ENCODE data around the gene KIAA1217.

Gene KIAA1217, protein sequence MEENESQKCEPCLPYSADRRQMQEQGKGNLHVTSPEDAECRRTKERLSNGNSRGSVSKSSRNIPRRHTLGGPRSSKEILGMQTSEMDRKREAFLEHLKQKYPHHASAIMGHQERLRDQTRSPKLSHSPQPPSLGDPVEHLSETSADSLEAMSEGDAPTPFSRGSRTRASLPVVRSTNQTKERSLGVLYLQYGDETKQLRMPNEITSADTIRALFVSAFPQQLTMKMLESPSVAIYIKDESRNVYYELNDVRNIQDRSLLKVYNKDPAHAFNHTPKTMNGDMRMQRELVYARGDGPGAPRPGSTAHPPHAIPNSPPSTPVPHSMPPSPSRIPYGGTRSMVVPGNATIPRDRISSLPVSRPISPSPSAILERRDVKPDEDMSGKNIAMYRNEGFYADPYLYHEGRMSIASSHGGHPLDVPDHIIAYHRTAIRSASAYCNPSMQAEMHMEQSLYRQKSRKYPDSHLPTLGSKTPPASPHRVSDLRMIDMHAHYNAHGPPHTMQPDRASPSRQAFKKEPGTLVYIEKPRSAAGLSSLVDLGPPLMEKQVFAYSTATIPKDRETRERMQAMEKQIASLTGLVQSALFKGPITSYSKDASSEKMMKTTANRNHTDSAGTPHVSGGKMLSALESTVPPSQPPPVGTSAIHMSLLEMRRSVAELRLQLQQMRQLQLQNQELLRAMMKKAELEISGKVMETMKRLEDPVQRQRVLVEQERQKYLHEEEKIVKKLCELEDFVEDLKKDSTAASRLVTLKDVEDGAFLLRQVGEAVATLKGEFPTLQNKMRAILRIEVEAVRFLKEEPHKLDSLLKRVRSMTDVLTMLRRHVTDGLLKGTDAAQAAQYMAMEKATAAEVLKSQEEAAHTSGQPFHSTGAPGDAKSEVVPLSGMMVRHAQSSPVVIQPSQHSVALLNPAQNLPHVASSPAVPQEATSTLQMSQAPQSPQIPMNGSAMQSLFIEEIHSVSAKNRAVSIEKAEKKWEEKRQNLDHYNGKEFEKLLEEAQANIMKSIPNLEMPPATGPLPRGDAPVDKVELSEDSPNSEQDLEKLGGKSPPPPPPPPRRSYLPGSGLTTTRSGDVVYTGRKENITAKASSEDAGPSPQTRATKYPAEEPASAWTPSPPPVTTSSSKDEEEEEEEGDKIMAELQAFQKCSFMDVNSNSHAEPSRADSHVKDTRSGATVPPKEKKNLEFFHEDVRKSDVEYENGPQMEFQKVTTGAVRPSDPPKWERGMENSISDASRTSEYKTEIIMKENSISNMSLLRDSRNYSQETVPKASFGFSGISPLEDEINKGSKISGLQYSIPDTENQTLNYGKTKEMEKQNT (N-terminal part only)

DNA sequence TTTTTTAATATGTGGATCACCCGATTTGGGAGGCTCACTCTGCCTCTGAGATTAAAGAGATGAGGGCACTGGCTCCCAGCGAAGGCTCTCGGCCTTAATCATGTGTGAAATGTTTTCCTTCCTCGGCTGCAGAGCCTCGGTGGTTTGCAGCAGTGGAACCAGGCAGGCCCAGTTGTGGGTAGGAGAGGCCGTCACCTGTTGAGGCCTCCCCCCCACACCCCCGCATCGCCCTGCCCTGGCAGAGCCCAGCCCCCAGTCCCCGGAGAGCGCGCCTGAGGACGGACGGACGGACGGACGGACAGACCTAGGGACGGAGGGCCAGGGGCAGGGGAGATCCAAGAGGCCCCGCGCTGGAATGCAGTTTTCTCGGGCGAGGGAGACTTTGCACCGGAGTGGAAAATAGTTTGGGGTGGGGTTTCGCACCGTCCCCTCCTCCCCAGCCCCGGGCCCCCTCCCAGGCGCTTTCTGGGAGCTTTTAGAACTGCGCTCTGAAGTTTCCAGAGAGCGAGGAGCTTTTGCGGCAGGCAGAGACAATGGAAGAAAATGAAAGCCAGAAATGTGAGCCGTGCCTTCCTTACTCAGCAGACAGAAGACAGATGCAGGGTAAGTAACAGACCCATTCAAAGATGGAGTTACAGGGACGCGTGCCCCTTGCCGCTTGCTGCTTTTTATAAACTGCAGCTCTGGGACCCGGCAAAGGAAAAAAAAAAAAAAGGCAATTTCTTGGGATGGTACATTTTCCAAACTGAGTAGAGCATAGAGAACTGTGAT, at the start of gene KIAA1217:
KIAA1217 (plus strand) TSS at position 478 of the 771 bp plus-strand sequence; CDS start at position 534, 56 bp downstream.
- DNase-seq (ENCODE audit: low spot score), result no peak

DNA sequence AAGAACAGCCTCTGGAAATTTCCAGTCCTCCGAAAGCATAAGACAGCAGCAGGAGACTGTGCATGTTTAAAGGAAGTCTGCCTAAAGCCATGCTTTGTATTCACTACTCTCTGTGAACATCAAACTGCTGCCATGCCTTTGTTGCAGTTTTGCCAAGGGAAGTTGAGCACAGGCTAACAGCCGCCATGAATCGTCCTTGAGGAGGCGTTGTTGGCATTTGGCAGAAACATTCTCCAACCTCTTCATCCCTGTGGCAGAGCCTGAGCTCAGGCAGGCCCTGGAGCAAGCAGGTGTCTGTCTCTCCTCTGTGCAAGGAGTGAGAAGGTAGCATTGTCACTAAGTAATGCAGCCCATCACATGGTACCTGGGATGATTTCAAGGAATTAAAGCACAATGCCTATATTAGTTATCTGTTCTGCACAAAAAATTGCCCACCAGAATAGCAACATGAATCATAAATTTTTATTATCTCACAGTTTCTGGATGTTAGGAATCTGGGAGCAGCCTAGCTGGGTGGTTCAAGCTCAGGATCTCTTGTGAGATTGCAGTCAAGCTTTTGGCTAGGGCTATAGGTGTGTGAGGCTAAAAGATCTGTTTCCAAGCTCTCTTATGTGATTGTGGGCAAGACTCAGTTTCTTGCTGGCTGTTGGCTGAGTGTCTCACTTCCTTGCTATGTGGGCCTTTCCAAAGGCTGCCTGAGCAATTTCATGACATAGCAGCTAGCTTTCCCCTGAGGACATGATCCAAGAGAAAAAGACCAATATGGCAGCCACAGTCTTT, 46.5 kb upstream of the KIAA1217 start:
- DNase-seq (ENCODE audit: low spot score), result no peak

DNA sequence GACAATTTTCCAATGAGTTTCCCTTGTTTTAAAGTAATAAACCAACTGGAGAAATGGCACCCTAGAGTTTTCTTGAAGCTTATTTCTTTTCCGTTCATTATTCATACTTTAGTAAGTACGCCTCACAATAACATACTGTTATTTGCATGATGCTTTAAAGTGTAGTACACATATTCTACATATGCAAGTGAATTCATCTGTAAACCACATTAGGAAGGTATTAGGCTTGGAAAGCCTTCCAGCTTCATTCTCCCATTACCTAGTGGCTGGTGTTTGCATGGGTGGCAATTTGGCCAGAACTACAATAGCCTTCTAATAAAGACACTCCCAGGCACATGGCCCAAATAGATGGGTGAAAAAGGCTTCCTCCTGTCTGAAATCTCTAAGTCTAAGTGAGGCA, 45.5 kb upstream of the KIAA1217 start:
- no peak for DNase-seq (ENCODE audit: low spot score)

GRCh38 chr10:24168258-24169170, 40.4 kb upstream of the KIAA1217 start:
- DNase-seq (ENCODE audit: low spot score), result no peak

- DNase-seq (ENCODE audit: low spot score), result no peak
These were observed 38.7 kb upstream of the KIAA1217 start for GRCh38 chr10:24170199-24170598.

GRCh38 chr10:24172909-24173308, 36.0 kb upstream of the KIAA1217 start:
- DNase-seq (ENCODE audit: low spot score), result no peak

- no peak for DNase-seq (ENCODE audit: low spot score)
These were observed 34.9 kb upstream of the KIAA1217 start for GRCh38 chr10:24174014-24174413.

- no peak for DNase-seq (ENCODE audit: low spot score)
These were observed 32.3 kb upstream of the KIAA1217 start for GRCh38 chr10:24176658-24177057.

GRCh38 chr10:24177636-24178035, 31.3 kb upstream of the KIAA1217 start:
- DNase-seq (ENCODE audit: low spot score), result no peak

GRCh38 chr10:24180891-24181290, 28.0 kb upstream of the KIAA1217 start:
- no peak for DNase-seq (ENCODE audit: low spot score)

GRCh38 chr10:24184455-24184854, 24.5 kb upstream of the KIAA1217 start:
- no peak for DNase-seq (ENCODE audit: low spot score)

DNA sequence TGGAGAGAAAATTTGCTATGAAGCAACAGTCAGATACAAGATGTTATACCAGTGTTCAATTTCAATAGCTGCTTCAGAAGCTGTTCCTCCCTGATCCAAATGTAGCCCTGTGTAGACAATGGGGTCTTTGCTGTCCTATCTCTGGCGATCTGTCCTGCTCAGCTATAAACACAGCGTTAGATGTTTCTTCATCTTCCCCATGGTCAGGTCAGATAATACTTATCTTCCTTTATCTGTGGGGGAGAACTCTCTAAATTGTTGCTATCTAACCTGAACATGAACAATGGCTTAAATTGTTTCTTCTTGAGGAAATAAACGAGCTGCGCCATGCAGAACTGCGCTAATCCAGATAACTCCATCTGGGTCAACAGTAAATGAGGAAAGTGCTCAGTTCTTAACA, 15.6 kb upstream of the KIAA1217 start:
- no peak for DNase-seq (ENCODE audit: low spot score)

DNA sequence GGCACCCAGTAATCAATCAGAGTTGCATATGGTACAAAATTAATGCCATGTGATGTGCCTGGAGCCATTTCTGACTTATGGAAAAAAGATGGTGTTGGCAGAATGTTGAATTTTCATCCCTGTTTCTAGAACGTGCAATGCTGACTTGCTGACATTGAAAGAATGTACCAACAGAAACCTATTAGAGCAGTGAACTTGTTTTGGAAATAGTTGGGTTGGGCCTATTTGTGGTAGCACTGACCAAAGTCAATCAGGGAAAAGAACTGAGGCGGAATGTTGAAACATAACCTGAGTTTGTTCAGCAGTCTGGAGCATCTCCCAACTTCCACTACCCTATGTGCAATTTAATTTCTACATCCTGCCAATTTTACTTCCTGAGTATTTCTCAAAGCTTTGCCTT, 11.7 kb upstream of the KIAA1217 start:
- DNase-seq (ENCODE audit: low spot score), result no peak

DNA sequence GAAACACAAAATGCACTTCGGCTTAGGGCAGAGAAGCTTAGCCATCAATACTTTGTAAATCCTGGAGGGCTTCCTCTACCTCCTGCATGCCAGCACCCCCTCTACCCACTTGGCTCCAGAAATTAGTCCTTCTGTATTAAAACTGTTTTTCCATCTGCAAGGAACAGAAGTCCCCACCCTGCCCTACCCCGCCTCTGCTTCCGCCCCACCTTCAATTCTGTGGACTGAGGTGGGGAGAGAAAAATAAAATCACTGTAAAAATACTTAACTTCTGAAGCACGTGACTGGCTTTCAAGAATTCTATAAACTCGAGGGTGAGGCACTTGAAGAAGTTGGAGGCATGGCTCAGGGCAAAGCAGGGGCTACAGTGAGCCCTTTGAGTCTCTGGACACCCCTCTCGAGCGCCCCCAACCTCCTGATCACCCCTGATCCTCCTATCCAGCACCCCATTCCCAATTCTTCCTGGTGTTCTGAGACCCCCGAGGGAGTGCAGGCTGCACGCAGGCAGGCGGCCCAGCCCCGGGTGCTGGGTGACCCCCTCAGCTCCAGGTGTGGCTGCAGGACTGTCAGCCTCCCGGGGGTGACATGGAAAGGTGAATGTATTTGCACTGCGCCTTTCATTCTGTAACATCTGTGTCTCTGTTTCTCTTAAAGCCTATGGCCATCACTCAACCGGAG, 7.3 kb upstream of the KIAA1217 start:
- no peak for DNase-seq (ENCODE audit: low spot score)

GRCh38 chr10:24202181-24202570, 6.8 kb upstream of the KIAA1217 start:
- no peak for DNase-seq (ENCODE audit: low spot score)

DNA sequence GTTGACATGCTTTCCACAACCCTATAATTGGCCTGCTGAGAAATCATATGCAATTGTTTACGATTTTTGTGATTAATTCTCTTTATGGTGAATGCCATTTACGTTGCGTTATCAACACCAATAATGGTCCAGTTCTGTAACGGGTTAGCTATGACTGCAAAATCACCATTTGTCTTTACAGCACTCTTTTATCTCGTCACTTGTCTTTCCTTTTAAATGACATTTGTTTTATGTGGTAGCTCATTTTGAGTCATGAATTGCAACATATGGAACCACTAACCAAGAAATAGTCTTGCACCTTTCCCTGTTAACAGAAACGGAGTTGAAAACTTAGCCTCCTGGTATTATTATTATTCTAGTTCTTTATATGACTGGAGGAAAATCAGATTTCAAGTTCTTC, 3.1 kb upstream of the KIAA1217 start:
- no peak for DNase-seq (ENCODE audit: low spot score)

GRCh38 chr10:24206334-24206733, 2.6 kb upstream of the KIAA1217 start:
- DNase-seq (ENCODE audit: low spot score), result no peak

DNA sequence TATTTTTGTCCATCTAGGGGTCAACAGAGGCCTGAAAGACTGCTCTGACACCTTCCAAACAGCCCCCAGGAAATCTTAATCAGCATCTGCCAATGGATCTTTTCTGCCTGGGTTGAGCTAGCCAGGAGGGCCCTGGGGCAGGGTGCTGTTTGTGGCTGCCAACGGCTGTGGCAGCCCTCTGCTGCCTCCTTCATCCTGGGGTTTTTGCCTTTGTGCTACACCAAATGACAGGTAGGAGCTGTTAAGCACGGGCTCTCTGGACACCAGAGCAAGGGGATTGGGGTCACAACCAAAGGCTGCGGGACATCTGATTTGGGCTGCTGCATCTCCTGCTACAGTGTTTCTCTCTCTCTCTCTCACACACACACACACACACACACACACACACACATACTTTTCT, 2.0 kb upstream of the KIAA1217 start:
- DNase-seq (ENCODE audit: low spot score), result no peak

GRCh38 chr10:24207341-24207740, 1.6 kb upstream of the KIAA1217 start:
- no peak for DNase-seq (ENCODE audit: low spot score)

Data from HuH-7 (cell line).